Fibroblast of lung (primary cell): ENCODE data around the gene C3orf49. TPM values are rescaled to one million over a fixed set of nuclear protein-coding genes. Genes with fewer than 3 reads are reported as not detected.

Experiments used
- DNase-seq, 2 donors: peaks; one replicate each; pipeline versions ENCODE4 v3.0.0 to v3.0.0-alpha.2; 2010; ENCODE audit warnings: low read depth in 2 of 2
- H2AFZ ChIP-seq: 2 replicates; pipeline ENCODE4 v1.5.1; 2012; ENCODE audit warnings: low read length, control low read depth, inconsistent platforms
- H3K27ac ChIP-seq: 2 replicates; pipeline ENCODE4 v1.5.1; 2011; ENCODE audit warnings: low read length, control low read depth; ENCODE audit not compliant: insufficient read depth
- H3K27me3 ChIP-seq: 2 replicates; pipeline ENCODE4 v1.5.1; 2011; ENCODE audit warnings: mild to moderate bottlenecking, low read length; ENCODE audit not compliant: control insufficient read depth, insufficient read depth
- H3K36me3 ChIP-seq: 2 replicates; pipeline ENCODE4 v1.5.1; 2011; ENCODE audit warnings: low read length; ENCODE audit not compliant: control insufficient read depth, insufficient read depth
- H3K4me1 ChIP-seq: 2 replicates; pipeline ENCODE4 v1.5.1; 2011; ENCODE audit warnings: low read length; ENCODE audit not compliant: control insufficient read depth, insufficient read depth; ENCODE audit errors: extremely low read depth
- H3K4me2 ChIP-seq: 2 replicates; pipeline ENCODE4 v1.5.1; 2011; ENCODE audit warnings: low read length, control low read depth; ENCODE audit not compliant: insufficient read depth; ENCODE audit errors: extremely low read depth
- H3K4me3 ChIP-seq, 4 experiments: fragments of 200-600 bp in 1 of 4; sonication (generic) in 1 of 4; replicated peaks in 1 of 4; 2 replicates each; pipeline ENCODE4 v1.5.1; 2011 to 2016; ENCODE audit warnings: low read length in 4 of 4, low read depth in 3 of 4, mild to moderate bottlenecking in 3 of 4, control low read depth in 2 of 4, inconsistent platforms in 1 of 4, mixed read lengths in 1 of 4; ENCODE audit not compliant: insufficient read depth in 1 of 4; ENCODE audit errors: control extremely low read depth in 1 of 4
- H3K79me2 ChIP-seq: 2 replicates; pipeline ENCODE4 v1.5.1; 2012; ENCODE audit warnings: mild to moderate bottlenecking, low read length, inconsistent platforms; ENCODE audit not compliant: control insufficient read depth, insufficient read depth
- H3K9ac ChIP-seq: 2 replicates; pipeline ENCODE4 v1.5.1; 2011; ENCODE audit warnings: mild to moderate bottlenecking, low read length, control low read depth; ENCODE audit not compliant: insufficient read depth
- H3K9me3 ChIP-seq: 2 replicates; pipeline ENCODE4 v1.5.1; 2012; ENCODE audit warnings: low read depth, low read length; ENCODE audit not compliant: control insufficient read depth, insufficient read depth
- H4K20me1 ChIP-seq: 2 replicates; pipeline ENCODE4 v1.5.1; 2011; ENCODE audit warnings: low read length; ENCODE audit not compliant: control insufficient read depth, insufficient read depth; ENCODE audit errors: extremely low read depth
- CTCF ChIP-seq, 2 donors: IDR thresholded peaks in 1 of 2; conservative IDR thresholded peaks in 1 of 2; 1 replicate in 1 of 2; 2 replicates in 1 of 2; pipeline ENCODE4 v1.5.1; 2011 to 2012; ENCODE audit warnings: low read length in 2 of 2, control low read depth in 1 of 2, inconsistent platforms in 1 of 2, low read depth in 1 of 2, mild to moderate bottlenecking in 1 of 2
- EZH2 ChIP-seq: IDR thresholded peaks from 2 replicates; pipeline ENCODE4 v1.5.1; 2012; ENCODE audit warnings: low read length, control low read depth, mild to moderate bottlenecking; ENCODE audit errors: missing control alignments
- polyA plus RNA-seq, 2 donors: library from polyadenylated mRNA; depleted of rRNA in 1 of 2; stranded (reverse) in 1 of 2; unstranded in 1 of 2; fragments of >200 nt; gene quantifications; 2 replicates each; pipeline ENCODE4 v1.2.1, GENCODE V29; 2011 to 2012; ENCODE audit warnings: missing spikeins in 1 of 2
- total RNA-seq: library from RNA; depleted of rRNA; stranded (reverse); fragments of >200 nt; gene quantifications from 2 replicates; pipeline ENCODE4 v1.2.1, GENCODE V29; 2014

Gene C3orf49
- total and polyA plus RNA-seq, 2 donors (not counting 1 experiment from before 2014, with no cell fraction given), result not detected

GRCh38 chr3:63876260-63876659 lies 57.2 kb downstream of the C3orf49 start:
- Histone ChIP-seq H2AFZ (no peak overlapping the region), H3K4me3 (no peak overlapping the region), H3K9me3 (no peaks in the 10 kb centered on the region), H3K27me3 (no peaks in the 10 kb centered on the region), H4K20me1 (peaks cover 3% of the 10 kb centered on the region), H3K4me2 (no peak overlapping the region), H3K79me2 (peaks cover 25% of the 10 kb centered on the region), H3K4me1 (peaks cover 6% of the 10 kb centered on the region), H3K27ac (no peak overlapping the region), H3K36me3 (no peaks in the 10 kb centered on the region), H3K9ac (no peak overlapping the region)
- TF ChIP-seq CTCF (conservative IDR thresholded peaks at IDR 0.05 in 1 of 2, IDR thresholded peaks at IDR 0.05 in 1 of 2; ENCODE audit: low read depth in 1 of 2, low read length in 2 of 2) (no peak), EZH2 (no peak)
- no peak for DNase-seq

GRCh38 chr3:63877737-63878393 lies 58.8 kb downstream of the C3orf49 start:
- Histone ChIP-seq H3K9me3 (no peaks in the 10 kb centered on the region), H3K79me2 (peaks cover 22% of the 10 kb centered on the region), H3K36me3 (no peaks in the 10 kb centered on the region), H2AFZ (no peak overlapping the region), H3K4me2 (no peak overlapping the region), H3K27me3 (no peaks in the 10 kb centered on the region), H3K9ac (no peak overlapping the region), H3K4me1 (no peaks in the 10 kb centered on the region), H3K27ac (no peak overlapping the region), H3K4me3 (no peak overlapping the region), H4K20me1 (peaks cover 3% of the 10 kb centered on the region)
- peak in 1 of 2 donors; percentile 64 for DNase-seq
- TF ChIP-seq EZH2 (no peak), CTCF (conservative IDR thresholded peaks at IDR 0.05 in 1 of 2, IDR thresholded peaks at IDR 0.05 in 1 of 2; ENCODE audit: low read depth in 1 of 2, low read length in 2 of 2) (no peak)

- Histone ChIP-seq H3K4me3 (no peak overlapping the region), H3K36me3 (no peaks in the 10 kb centered on the region), H3K4me2 (no peak overlapping the region), H3K9me3 (no peaks in the 10 kb centered on the region), H2AFZ (no peak overlapping the region), H3K9ac (no peak overlapping the region), H3K79me2 (peaks cover 16% of the 10 kb centered on the region), H3K27me3 (no peaks in the 10 kb centered on the region), H3K4me1 (no peaks in the 10 kb centered on the region), H3K27ac (no peak overlapping the region), H4K20me1 (peaks cover 3% of the 10 kb centered on the region)
- TF ChIP-seq EZH2 (no peak), CTCF (conservative IDR thresholded peaks at IDR 0.05 in 1 of 2, IDR thresholded peaks at IDR 0.05 in 1 of 2; ENCODE audit: low read depth in 1 of 2, low read length in 2 of 2) (no peak)
- DNase-seq, result no peak
These were observed 59.4 kb downstream of the C3orf49 start for GRCh38 chr3:63878394-63879060.
